Suppressor macrophage treated with lipopolysaccharide for 4 hours (primary cell): ENCODE results near the gene TIMM10B.

Experiments
- DNase-seq: peaks from one replicate; pipeline ENCODE4 v3.0.0-alpha.2; 2020

Gene TIMM10B, protein sequence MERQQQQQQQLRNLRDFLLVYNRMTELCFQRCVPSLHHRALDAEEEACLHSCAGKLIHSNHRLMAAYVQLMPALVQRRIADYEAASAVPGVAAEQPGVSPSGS

DNA sequence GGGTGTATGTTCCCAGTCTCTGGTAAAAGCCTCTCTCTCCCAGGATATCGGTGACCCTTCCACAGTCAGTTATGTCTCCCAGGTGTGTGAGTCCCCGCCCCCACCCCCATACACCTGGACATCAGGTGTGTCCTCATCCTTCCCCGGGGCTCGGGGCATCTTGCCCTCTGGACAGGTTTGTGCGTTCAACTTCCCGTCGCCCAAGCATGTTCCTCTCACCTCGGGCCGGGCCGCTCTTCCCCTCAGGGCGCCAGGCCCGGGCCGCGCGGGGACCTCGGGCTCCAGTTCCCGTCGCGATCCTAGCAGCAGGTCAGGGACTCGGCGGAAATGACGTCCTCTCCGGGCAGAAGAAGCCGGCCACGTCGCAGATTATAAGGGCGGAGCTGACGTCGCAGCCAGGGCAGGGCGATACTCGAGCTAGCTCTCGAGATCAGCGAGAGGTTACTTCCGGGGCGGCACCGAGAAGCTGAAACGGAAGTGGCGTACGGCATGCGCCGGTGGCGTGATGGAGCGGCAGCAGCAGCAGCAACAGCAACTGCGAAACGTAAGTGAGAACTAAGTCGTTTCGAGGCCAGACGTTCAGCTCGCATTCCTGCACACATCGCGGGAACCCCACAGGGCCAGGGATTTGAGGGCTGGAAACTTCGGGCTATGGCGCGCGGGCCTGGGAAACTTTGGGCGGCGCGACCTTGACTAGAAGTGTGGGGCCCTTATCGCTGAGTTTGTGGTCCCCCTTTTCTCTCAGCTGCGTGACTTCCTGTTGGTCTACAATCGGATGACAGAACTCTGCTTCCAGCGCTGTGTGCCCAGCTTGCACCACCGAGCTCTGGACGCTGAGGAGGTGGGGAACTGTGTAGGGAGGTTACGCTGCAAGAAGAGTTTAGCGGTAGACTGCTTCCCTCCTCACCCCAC lies at the start of gene TIMM10B, which contains the start of gene ARFIP2:
TIMM10B (plus strand) TSS at position 490 of the 912 bp plus-strand sequence; CDS start at position 506, 16 bp downstream.
ARFIP2 (minus strand) TSS at position 320 of the 912 bp plus-strand sequence. CDS start 910 bp downstream, outside the sequence.
- DNase-seq, result peak; percentile 99

DNA sequence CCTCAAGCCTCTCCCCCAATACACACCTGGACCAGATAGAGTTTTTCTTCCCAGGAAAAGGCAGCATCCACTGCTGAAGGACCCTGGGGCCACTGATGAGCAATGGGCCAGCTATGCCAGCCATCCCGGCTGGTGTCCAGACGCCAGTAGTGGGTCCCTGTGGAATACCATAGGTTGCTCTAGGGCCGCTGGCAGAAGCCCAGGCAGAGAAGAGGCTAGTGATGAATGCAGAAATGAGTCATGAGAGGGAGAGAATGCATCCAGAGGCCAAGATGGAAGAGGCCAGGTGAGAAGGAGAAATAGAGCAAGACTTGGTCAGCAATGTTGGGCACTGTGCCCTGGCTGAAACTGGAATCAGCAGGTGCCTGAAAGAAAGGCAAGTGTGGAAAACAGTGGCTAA lies 49.4 kb upstream of the TIMM10B start:
- DNase-seq, result no peak

DNA sequence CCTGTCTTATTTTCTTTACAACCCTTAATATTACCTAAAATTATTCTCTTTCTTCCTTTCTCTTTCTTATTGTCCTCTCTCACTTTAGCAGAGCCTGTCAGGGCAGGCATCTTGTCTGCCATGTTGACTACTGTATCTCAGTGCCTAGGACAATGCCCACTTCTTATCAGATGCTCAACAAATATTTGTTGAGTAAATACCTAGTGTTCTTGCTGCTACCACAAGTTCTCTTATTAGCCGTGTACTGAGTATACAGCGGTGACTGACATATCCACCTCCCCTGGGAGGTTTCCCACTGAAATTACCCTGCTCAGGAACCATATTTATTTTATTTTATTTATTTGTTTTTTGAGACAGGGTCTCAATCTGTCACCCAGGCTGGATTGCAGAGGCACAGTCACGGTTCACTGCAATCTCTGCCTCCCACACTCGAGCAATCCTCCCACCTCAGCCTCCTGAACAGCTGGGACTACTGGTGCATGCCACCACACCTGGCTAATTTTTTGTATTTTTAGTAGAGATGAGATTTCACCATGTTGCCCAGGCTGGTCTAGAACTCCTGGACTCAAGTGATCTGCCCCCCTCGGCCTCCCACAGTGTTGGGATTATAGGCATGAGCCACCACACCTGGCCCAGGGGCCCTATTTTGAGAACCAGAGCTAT lies 47.2 kb upstream of the TIMM10B start:
- no peak for DNase-seq

DNA sequence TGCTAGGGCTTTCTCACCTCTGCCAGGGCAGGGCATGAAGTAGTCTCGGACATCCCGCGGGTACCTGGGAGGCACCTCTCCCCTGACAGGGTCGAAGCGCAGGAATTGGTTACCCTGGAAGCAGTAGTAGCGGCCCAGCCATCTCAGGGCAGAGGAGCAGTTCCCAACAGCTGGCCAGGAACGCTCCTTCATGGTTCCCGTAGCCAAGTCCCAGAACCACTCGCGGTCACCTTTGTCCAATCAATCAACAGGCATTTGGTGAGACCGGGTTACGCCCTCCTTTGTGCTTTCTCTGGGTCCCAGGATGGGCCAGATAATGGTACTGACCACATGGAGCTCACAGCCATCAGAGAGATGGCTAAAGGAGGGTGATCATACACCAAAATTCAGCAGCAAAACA lies 43.9 kb upstream of the TIMM10B start:
- no peak for DNase-seq

DNA sequence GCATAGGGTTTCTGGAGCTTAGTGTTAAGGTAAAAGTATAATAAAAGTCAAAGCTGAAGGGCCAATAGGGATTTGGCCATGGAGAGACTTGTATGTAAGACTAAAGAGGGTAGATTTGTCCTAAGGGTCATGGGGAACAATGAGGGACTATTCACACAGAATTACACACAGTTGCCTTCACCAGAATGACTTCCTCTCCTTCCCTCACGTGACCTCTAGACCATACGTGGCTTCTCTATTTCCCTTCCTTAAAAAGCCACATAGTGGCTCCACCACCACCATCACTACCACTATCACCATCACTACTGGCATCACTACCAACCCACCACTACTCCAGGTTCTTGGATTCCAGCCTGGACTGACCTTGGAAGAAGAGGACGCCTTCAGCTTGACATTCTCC lies 43.3 kb upstream of the TIMM10B start:
- peak; percentile 68 for DNase-seq

DNA sequence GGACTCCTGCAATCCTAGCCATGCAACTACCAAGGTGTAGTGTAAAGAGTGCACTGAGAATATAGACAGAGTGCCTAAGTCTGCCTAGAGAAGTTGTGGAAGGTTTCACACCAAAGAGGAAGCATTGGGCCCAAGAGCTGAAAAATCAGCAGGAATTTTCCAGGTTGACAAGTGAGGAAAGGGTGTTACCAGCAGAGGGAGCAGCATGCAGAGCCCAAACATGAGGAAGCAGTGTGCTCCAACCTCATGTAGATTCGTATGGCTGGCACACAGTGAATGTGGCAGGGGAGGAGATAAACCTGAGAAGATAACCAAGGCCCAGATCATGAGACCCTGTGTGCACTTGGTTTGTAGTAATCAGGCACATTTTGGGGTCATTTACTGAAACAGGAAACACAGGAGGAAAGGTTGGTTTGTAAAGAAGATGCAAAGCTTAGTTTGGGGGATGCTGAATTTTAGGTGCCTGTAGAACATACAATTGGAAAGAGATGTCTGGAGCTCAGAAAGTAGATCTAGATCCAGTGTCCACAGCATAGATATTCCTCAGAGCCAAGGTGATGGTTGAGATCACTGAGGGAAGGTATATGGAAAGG lies 42.2 kb upstream of the TIMM10B start:
- peak; percentile 75 for DNase-seq

DNA sequence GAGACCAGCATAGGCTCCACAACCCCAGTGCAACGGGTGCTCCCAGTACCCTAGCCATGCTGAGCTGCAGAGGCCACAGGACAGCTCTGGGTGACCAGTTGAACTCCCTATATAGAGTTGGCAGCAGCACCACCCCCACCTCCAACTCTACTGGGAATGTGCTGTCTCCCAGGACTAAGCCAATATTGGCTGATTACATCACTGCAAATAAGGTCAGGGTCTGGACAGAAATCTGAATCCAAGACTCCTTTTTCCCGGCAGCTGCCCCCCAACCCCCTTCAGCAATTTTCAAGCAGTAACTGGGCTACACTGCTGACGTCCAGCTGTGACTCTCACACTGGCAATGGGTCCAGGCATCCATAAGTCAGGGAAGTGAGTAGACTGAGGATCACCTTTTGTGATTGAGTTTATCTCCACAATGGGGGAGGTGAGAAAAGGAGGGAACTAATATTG lies 40.4 kb upstream of the TIMM10B start, which contains the start of gene HPX:
HPX (minus strand) TSS at position 82 of the 453 bp plus-strand sequence; CDS start at position 58, 24 bp downstream.
- no peak for DNase-seq

DNA sequence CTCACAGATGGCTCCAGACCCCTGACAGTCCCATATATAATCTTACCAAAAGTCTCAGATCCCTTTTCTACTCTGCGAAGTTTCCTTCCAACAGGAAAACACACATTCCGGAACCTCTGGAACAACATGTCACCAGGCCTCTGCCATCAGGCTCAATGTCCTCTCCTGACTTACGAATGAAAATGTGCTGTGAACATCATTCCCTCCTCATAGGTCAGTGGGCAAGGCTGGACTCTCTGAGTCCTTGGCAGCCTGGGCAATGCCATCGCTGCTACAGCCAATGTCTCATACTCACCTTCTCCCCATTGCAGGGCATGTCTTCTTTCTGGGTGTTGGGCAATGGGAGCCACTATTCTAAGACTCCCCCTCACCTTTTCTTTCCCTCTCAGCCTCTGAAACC lies 38.9 kb upstream of the TIMM10B start:
- DNase-seq, result no peak

DNA sequence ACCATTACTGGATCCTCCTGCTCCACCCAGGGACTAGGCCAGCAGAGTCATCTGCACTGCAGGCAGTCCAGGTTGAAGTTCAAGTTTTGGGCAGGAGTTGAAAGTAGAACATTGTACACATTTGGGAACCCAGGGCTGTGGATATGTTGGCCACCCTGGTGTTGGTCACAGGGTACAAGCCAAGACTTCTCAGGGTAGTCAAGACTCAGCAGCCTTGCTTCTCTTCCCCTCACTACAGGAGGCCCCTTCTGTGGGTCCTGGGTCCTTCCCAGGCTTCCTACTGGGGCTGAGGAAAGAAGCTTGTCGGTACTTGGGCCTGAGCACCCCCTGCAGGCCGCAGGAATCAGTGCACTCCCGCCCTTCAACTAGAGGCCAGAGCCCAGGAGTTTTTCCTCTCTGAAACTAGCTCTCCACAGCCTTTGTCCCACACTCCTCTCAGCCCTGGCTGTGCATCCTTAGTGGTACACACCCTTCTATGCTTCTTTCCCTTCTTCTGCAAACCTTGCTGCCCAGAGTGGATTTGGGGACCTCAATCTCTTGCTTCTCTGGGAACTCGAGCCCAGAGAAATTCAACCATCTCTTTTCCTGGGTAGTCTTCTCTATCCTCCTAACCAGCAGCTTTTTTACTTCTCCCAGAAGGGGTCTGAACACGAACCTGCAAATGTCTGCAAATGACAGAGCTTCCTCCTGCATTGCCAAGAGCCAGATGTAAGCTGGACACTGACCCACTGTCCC lies 37.9 kb upstream of the TIMM10B start:
- DNase-seq, result peak; percentile 71

DNA sequence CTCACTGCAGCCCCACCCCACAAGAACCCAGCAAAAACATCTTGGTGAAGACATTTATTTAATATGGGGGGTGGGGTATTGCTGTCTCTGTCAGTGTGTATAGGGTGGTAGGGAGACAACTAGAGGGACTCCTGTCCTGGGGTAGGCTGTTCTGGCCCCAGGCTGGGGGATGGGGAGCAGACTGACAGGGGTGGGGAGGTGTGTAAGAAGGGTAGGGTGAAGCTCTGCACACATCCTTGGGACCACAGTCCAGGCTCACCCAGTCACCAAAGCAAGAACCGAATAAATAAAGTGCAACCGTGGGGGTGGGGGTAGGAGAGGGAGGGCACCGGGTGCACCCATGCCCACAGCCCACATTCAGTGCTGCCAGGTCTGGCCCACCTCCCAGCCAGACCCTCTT lies 32.7 kb upstream of the TIMM10B start:
- DNase-seq, result no peak

DNA sequence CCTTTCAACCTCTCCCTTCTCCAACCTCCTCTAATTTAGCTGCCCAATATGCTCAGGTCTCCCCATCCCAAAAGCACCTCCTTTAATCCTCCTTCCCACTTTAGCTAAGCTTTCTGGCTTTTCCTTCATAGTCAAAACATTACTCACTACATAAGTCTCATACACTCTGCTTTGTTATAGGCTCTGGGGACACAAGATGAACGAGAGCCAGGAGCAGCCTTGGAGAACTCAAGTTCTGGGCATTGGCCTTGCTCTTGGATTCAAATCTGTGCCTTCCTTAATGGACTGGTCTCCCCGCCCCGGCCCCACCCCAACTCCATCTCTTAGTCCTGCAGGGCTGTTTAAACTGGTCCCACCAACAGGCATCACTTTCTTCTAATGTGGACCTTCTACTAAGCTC lies 29.1 kb upstream of the TIMM10B start:
- no peak for DNase-seq

DNA sequence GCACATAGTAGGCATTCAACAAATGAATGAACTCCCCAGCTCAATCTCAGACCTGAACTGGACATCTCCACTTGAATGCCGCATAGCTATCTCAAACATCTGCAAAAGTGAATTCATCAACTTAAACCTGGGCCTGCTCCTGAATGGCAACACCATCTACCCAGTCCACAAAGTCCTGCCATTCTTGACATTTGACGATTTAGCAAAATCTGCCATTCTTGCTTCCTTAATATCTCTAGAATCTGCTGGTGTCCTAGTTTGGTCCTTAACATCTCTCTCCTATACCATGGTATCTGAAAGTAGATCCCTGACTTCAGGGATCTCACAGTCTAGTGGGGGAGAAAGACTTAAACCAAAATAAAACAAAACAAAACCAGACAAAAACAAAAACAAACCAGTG lies 28.1 kb upstream of the TIMM10B start:
- DNase-seq, result no peak

DNA sequence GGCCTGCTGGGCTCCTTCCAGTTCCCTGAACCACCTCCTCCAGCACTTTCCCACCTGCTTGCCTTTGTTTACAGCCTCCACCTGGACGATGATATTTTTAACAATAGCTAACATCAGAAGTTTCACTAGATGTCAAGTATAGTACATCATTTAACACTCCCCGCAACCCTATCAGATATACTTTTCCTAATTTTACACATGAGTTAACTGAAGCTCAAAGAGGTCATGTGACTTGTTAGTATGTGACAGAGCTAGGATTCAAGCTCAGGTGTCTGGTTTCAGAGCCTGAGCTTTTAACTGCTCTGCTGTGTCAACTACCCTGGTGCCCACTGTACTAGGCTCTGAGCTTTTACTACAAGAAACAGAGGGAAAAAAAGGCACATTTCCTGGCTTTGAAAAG lies 26.2 kb upstream of the TIMM10B start:
- DNase-seq, result no peak

DNA sequence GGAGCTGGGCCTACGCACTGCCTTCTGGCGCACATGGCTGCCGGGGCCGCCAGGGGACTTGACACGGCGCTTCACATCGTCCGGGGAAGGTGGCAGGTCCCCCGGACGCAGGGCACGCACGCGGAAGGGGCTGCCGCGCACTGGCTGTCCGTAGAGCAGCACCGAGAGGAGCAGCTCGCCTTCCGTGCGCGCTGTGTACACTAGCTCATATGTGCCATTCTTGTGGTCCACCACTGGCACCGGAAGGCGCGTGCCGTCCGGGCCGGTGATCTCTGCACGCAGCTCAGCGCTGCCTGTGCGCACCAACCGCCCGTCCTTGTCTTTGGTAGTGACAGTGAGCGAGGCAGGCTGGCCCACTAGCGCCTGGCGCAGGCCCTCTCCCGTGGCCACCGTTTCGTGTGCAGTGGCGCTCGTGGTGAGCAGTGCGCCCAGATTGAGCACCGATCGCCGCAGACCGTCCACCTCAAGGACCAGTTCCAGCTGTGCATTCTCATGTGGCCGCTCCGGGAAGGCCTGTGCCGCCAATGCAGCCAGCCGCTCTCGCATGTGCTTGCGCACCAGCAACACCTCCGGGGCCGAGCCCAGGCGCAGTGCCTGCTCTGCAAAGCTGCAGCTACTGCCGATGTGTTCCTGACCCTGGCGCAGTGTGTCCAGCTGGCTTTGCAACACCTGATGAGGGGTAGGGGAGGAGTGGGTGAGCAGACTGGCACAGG lies 24.8 kb upstream of the TIMM10B start:
- no peak for DNase-seq

DNA sequence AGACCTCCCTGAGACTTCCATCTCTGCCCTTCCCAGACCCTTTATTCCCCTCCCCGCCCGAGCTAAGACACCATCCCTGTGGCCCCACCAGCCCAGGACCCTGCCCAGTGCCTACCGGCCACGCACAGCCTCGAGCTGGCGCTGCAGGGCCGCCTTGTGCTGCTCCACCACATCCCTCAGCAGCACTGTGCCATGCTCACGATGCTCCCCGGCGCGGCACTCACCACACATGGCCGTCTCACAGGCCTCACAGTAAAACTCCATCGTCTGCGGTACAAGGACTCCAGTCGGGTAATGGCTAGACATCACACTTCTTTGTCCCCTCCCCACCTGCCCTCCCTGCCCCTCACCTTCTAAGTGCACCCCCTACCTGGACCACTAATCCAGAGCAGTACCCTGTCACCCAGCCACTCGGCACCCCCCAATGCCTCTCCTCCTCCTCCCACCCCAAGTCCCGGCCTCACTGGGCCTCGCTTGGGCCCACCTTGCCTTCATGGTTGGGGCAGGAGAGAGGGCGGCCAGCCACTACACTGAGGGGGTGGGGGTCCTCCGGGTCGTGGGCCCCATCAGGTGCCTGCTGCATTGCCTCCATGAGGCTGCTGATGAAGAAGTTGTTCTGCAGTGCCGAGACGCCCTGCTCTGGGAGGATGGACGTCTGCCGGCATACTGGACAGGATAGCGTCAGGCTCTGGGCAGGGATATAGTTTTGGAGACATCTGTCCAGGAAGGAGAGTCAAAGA lies 23.6 kb upstream of the TIMM10B start:
- no peak for DNase-seq

DNA sequence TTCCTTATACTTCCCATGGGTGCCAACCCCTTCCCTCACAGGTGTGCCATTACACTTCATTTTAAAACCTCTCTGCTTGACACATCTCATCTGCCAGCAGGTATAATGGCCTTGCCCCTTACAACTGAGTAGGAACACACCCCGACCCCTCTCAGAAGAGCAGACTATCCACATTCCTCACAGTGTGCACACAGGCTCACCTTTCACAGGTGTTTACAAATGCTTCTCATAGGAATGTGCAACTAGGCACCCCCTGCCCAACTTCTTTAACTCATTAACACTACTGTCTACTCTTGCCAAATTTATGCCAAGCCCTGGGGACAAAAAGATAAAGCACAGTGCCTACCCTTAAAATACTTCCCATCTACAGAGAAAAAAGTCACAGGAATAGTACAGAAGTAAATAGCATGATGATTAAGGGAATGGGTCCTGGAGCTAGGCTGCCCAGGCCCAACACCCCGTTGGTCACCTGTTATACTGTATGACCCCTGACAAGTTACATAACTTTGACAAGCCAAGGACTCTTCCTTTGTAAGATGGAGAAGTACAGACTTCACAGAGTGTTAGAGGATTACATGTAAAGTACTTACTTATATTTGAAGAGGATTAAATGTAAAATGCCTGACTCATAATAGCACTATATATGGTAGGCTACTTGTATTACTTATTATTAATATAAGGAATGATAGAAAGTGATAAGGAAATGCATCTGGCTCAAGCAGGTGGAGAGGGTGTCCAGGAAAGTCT lies 22.8 kb upstream of the TIMM10B start:
- no peak for DNase-seq

DNA sequence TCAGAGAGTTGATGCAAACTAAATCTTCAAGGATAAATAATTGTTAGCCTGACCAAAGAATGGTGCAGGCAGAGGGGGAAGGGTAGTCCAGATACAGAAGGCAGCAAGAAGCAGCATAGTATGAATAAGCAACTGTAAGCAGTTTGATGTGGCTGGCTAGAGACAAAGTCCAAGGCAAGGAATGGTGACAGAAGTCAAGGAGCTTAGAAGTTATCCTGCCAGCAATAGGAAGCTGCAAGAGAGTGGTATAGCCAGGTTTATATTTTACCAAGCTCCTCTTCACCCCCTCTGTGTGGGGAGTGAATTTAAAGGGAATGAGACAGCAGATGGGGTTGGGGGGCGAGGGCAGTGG lies 22.2 kb upstream of the TIMM10B start:
- DNase-seq, result no peak

DNA sequence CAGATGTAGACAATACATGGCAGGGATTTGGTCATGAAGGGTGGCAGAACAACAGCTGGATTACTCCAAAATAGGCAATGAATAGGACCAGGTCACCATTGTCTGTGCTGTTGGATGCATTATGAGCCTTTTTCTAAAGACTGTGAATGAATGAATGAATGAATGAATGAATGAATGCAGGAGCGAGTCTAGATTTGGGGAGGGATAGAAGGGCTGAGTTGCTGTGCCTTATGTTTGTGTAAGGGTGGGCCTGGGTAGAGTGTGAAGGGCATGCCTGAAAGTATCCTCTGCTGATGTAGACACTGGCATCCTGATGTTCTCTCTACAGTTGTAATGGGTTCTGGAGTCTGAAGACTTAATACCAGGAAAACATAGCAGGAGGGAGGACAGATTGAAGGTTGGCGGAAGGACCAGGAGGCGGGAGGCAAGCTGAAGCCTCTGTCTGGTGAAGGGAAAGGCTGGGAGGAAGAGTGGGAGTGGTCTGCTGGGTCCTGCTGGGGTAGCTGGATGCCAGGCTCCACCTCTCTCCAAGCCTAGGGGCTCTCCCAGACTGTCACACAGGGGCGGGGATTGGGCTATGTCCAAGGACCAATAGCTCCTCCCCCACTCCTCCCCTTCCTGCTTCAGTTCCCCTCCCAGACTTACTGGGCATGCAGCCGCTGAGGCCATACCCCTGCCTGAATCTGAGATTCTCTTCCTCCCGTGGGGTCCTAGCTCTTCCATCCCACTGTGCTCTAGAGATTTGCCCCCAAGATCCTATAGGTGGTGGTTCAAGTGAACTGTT lies 12.4 kb upstream of the TIMM10B start:
- peak; percentile 89 for DNase-seq

DNA sequence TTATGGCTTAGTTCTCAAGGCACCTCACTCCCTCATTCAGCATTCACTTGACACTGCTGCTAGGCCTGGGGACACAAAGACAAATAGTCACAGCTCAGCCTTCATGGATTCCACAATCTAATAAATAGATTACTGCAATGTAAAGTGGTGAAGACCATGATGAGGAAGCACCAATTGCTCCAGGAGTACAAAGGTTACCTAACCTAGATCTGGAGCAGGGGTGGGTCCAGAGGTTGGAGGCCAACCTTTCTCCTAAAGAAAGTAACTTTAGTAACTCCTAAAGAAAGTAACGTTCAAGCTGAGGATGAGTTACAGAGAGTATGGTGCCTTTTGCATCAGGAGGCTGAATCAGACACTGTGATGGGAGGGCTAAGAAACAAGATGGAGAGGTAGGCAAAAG lies 11.7 kb upstream of the TIMM10B start:
- no peak for DNase-seq

DNA sequence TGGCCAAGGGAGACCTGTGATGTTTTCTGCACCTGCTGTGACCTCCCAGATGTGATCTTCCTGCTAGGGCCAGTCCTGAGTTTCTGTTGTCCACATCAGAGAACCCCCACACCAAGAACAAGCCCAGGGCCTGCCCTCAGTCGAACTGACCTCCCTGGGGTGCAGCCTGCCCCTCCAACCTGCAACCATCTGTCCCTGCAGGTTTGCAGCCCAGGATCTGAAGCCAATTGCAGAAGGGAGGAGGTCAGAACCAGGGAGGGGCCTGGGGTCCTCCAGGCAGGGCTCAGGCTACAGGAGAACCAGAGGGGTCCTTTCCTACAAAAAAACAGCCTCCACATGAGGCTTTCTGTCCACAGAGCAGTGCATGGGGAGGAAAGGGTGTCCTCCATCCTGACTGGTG lies 8.4 kb upstream of the TIMM10B start:
- no peak for DNase-seq
